HepG2 (cell line): ENCODE results near the gene FAM168A. TPM values are rescaled to one million over a fixed set of nuclear protein-coding genes. Genes with fewer than 3 reads are reported as not detected.

Experiments used
- ATAC-seq: fragments of 200-7000 bp; cut with Tn5 transposase; 3 replicates; pipeline ENCODE4 v1.9.1; 2020; ENCODE audit warnings: mild to moderate bottlenecking, moderate library complexity
- BruUV-seq: library from RNA; stranded (reverse); fragments of 400-500 nt; replicated peaks from 2 replicates; lab custom pipeline; 2021; lab: Mats Ljungman, UMichigan
- CTCF ChIA-PET: fragments of 300-600 bp; formaldehyde crosslinking; extraction: SDS; loops from one replicate; lab custom pipeline; 2021; ENCODE audit warnings: low total read pairs, inconsistent platforms, low intra/inter-chr PET ratio; lab: Yijun Ruan, JAX
- POLR2A ChIA-PET: fragments of 350-600 bp; sonication (Branson Sonifier 250); formaldehyde crosslinking; loops from one replicate; lab custom pipeline; 2020; ENCODE audit warnings: antibody characterized with exemption, inconsistent platforms; lab: Yijun Ruan, JAX
- DNase-seq: peaks from one replicate; pipeline ENCODE4 v3.0.0-alpha.2; 2015; ENCODE audit warnings: low spot score
- FAIRE-seq: peaks from 3 replicates; lab custom pipeline; 2011; peaks lifted over from hg19 to GRCh38; lab: Jason Lieb, UNC
- H2AFZ ChIP-seq: one replicate; pipeline ENCODE4 v1.6.1; 2011; ENCODE audit warnings: low read length, inconsistent platforms
- H3K27ac ChIP-seq: fragments of 300-600 bp; 3 replicates; pipeline ENCODE4 v1.8.0; 2011; ENCODE audit warnings: mixed run types, mild to moderate bottlenecking, mixed read lengths, low read length, inconsistent platforms; ENCODE audit not compliant: insufficient read depth; ENCODE audit errors: extremely low read length
- H3K27me3 ChIP-seq, 2 experiments: fragments of 200-600 bp in 1 of 2; 2 replicates in 1 of 2; 3 replicates in 1 of 2; pipeline versions ENCODE4 v1.6.0 to v1.8.0; 2011; ENCODE audit warnings: low read length in 2 of 2, mild to moderate bottlenecking in 2 of 2, moderate library complexity in 2 of 2, inconsistent platforms in 1 of 2; ENCODE audit not compliant: insufficient read depth in 2 of 2, control insufficient read depth in 1 of 2
- H3K36me3 ChIP-seq, 2 experiments: fragments of 200-600 bp in 1 of 2; replicated peaks in 1 of 2; 2 replicates in 1 of 2; 3 replicates in 1 of 2; pipeline versions ENCODE4 v1.5.1 to v1.8.0; 2011; ENCODE audit warnings: low read length in 2 of 2, inconsistent platforms in 1 of 2; ENCODE audit not compliant: insufficient read depth in 2 of 2, control insufficient read depth in 1 of 2
- H3K4me1 ChIP-seq: 2 replicates; pipeline ENCODE4 v1.5.1; 2012; ENCODE audit warnings: low read length, inconsistent platforms; ENCODE audit not compliant: insufficient read depth
- H3K4me2 ChIP-seq: 2 replicates; pipeline ENCODE4 v1.6.0; 2011; ENCODE audit warnings: low read depth, low read length, inconsistent platforms
- H3K4me3 ChIP-seq, 3 experiments: fragments of 200-600 bp in 1 of 3; sonication (generic), shearing (Covaris generic) in 1 of 3; replicated peaks in 1 of 3; 2 replicates each; pipeline ENCODE4 v1.5.1; 2011 to 2016; ENCODE audit warnings: low read length in 3 of 3, inconsistent platforms in 2 of 3, low read depth in 2 of 3, mild to moderate bottlenecking in 2 of 3, control low read depth in 1 of 3, mixed read lengths in 1 of 3; ENCODE audit not compliant: insufficient read depth in 1 of 3
- H3K79me2 ChIP-seq: one replicate; pipeline ENCODE4 v1.6.1; 2011; ENCODE audit warnings: low read length, inconsistent platforms; ENCODE audit not compliant: insufficient read depth
- H3K9ac ChIP-seq: 2 replicates; pipeline ENCODE4 v1.6.0; 2011; ENCODE audit warnings: mild to moderate bottlenecking, low read depth, low read length, inconsistent platforms; ENCODE audit not compliant: insufficient read depth
- H3K9me3 ChIP-seq: 2 replicates; pipeline ENCODE4 v1.5.1; 2012; ENCODE audit warnings: mild to moderate bottlenecking, low read length
- H4K20me1 ChIP-seq: 2 replicates; pipeline ENCODE4 v1.6.0; 2011; ENCODE audit warnings: inconsistent platforms, mild to moderate bottlenecking, low read length, moderate library complexity; ENCODE audit not compliant: insufficient read depth
- RBAK ChIP-seq: sonication (generic); formaldehyde crosslinking; IDR thresholded peaks from 2 replicates; pipeline ENCODE4 v1.5.1; 2020; ENCODE audit warnings: mild to moderate bottlenecking, missing genetic modification reagents
- TGIF2 ChIP-seq: IDR thresholded peaks from 2 replicates; pipeline ENCODE4 v1.6.1; 2016; ENCODE audit warnings: control low read depth, missing compliant biosample characterization
- ZNF205 ChIP-seq: IDR thresholded peaks from 2 replicates; pipeline ENCODE4 v1.6.1; 2018; ENCODE audit warnings: missing biosample characterization, missing genetic modification reagents
- ZNF256 ChIP-seq: sonication (generic); formaldehyde crosslinking; conservative IDR thresholded peaks from 2 replicates; pipeline ENCODE4 v1.4.0; 2020; ENCODE audit warnings: missing genetic modification reagents
- WGBS: methylation state at CpG from one replicate; pipeline ENCODE4 v1.1.6; 2017; ENCODE audit warnings: low lambda C conversion rate; 5-methylcytosine and 5-hydroxymethylcytosine counted together
- in situ Hi-C: cut with HindIII; loops from 2 replicates; pipeline ENCODE4 v1.10.0; 2017; ENCODE audit warnings: low pct_unique_long_range_greater_than_20kb; ENCODE audit not compliant: extremely low pct_ligation_motif_present
- intact Hi-C: fragments of 100-400 bp; cut with micrococcal nuclease; formaldehyde crosslinking; loops from one replicate; pipeline ENCODE4 v1.10.0; 2022; ENCODE audit not compliant: unreplicated experiment
- polyA plus RNA-seq, 8 experiments: library from polyadenylated mRNA; depleted of rRNA in 3 of 8; stranded (reverse) in 7 of 8; unstranded in 1 of 8; fragments of >200 nt; fragmentation: Illumina TruSeq in 4 of 8; extraction: Trizol in 4 of 8; gene quantifications; 2 replicates each; pipeline versions ENCODE4 v1.2.1 to v1.2.3, GENCODE V29; 2011 to 2016; ENCODE audit warnings: low read depth in 4 of 8, missing spikeins in 1 of 8, mixed read lengths in 1 of 8; ENCODE audit not compliant: insufficient read depth in 1 of 8
- total RNA-seq, 5 experiments: library from RNA; depleted of rRNA; stranded (reverse); fragments of >200 nt; fragmentation: Illumina TruSeq; extraction: Trizol; gene quantifications; 2 replicates each; pipeline ENCODE4 v1.2.3, GENCODE V29; 2016; ENCODE audit warnings: low read depth in 1 of 5

Gene FAM168A
- total and polyA plus RNA-seq, 2 of the 13 experiments (the other 11 are each of a cell fraction or from before 2014, with no cell fraction given), result 13.9 to 15.8 TPM

GRCh38 chr11:73366953-73367352, 231.0 kb downstream of the FAM168A start:
- Histone ChIP-seq H3K36me3 (peaks cover 20 to 23% of the 10 kb centered on the region in 2 experiments; a peak in 4 of 5 replicates), H3K9me3 (no peaks in the 10 kb centered on the region), H3K9ac (no peak overlapping the region), H2AFZ (no peak overlapping the region), H3K27me3 (no peaks in the 10 kb centered on the region), H3K79me2 (no peaks in the 10 kb centered on the region), H3K4me2 (no peak overlapping the region), H4K20me1 (no peaks in the 10 kb centered on the region), H3K4me1 (no peaks in the 10 kb centered on the region), H3K4me3 (no peak overlapping the region), H3K27ac (no peak overlapping the region)
- CTCF ChIA-PET, result no interaction called here
- 94% methylated on average over 6 of the region's 6 CpGs for WGBS
- no peak for TF ChIP-seq ZNF205
- TF ChIP-seq ZNF256, result no peak
- POLR2A ChIA-PET, result no interaction called here
- BruUV-seq, result no TSS peak
- FAIRE-seq, result no peak
- ATAC-seq, result no peak
- DNase-seq, result no peak
- intact Hi-C loops, result no loop called here
- in situ Hi-C loops, result no loop called here

GRCh38 chr11:73366265-73366610, 231.7 kb downstream of the FAM168A start:
- no peak overlapping the region for H3K4me2 ChIP-seq
- H3K9me3 ChIP-seq, result no peaks in the 10 kb centered on the region
- in situ Hi-C loops, result no loop called here
- ChIA-PET POLR2A (no interaction called here), CTCF (no interaction called here)
- H2AFZ ChIP-seq, result no peak overlapping the region
- BruUV-seq, result no TSS peak
- H3K9ac ChIP-seq, result no peak overlapping the region
- no peaks in the 10 kb centered on the region for H4K20me1 ChIP-seq
- FAIRE-seq (no peak), DNase-seq (no peak), ATAC-seq (no peak)
- H3K79me2 ChIP-seq, result no peaks in the 10 kb centered on the region
- TF ChIP-seq TGIF2 (CRISPR knock-in tag), result no peak
- TF ChIP-seq RBAK (CRISPR knock-in tag), result no peak
- H3K4me3 ChIP-seq, result no peak overlapping the region
- H3K36me3 ChIP-seq, result peaks cover 24 to 29% of the 10 kb centered on the region in 2 experiments; a peak in 4 of 5 replicates
- H3K27me3 ChIP-seq, result no peaks in the 10 kb centered on the region
- no peak overlapping the region for H3K27ac ChIP-seq
- intact Hi-C loops, result no loop called here
- no peaks in the 10 kb centered on the region for H3K4me1 ChIP-seq
- 94% methylated on average over 4 of the region's 4 CpGs for WGBS
